GM18520 (cell line): ENCODE results near the gene PADI1.

Experiments
- ATAC-seq: cut with Tn5 transposase; IDR thresholded peaks from one replicate; pipeline ENCODE4 v1.9.1; 2021; ENCODE audit not compliant: unreplicated experiment

Gene PADI1

DNA sequence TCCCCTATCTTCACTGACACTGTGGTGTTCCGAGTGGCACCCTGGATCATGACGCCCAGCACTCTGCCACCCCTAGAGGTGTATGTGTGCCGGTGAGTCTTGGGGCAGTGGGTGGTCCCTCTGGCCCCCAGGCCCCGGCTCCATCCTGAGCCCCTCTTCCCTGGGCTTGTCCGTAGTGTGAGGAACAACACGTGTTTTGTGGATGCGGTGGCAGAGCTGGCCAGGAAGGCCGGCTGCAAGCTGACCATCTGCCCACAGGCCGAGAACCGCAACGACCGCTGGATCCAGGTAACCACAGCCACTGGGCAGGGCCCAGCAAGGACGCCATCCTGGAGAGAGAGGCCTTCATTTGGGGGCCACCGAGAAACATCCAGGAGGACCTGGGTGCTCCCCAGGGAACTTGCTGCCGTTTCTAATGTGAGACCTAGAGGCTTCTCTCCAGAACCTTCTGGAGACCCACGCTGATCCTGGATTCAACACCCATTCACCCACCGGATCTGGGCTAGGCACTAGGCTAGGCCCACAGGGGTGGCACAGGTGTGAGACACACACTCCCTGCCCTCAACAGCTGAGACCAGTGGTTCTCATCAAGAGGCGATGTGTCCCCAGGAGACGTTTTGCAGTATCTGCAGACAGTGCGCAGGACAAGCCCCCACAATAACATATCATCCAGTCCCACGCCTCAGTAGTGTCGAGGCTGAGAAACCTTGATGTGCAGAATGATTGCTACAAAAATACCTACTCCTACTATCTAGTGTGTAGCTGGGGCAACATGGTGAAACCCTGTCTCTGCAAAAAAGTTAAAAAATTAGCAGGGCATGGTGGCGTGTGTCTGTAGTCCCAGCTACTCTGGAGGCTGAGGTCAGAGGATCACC is 66.2 kb downstream of the PADI1 start:
- no peak for ATAC-seq

DNA sequence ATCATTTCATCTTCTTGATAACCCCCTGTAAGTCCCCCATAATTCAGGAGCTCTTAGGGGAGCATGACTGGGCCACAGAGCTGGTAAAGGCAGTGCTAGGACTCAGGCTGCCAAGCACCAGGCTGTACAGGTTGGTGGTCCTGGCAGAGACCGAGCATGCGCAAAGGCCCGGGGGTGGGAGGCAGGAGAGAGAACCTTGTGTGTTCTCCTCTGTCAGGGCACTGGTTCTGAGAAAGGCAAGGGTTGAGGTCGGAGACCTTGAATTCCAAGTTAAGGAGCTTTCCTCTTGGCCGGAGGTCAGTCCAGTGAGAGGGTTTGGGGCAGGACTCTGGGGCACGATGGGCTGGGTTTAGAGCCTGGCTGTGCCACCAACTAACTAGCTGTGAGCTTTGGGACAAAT is 67.1 kb downstream of the PADI1 start:
- ATAC-seq = no peak

GRCh38 chr1:17272646-17273045 is 67.7 kb downstream of the PADI1 start:
- ATAC-seq = no peak

GRCh38 chr1:17273096-17273495 is 68.2 kb downstream of the PADI1 start:
- ATAC-seq = no peak

DNA sequence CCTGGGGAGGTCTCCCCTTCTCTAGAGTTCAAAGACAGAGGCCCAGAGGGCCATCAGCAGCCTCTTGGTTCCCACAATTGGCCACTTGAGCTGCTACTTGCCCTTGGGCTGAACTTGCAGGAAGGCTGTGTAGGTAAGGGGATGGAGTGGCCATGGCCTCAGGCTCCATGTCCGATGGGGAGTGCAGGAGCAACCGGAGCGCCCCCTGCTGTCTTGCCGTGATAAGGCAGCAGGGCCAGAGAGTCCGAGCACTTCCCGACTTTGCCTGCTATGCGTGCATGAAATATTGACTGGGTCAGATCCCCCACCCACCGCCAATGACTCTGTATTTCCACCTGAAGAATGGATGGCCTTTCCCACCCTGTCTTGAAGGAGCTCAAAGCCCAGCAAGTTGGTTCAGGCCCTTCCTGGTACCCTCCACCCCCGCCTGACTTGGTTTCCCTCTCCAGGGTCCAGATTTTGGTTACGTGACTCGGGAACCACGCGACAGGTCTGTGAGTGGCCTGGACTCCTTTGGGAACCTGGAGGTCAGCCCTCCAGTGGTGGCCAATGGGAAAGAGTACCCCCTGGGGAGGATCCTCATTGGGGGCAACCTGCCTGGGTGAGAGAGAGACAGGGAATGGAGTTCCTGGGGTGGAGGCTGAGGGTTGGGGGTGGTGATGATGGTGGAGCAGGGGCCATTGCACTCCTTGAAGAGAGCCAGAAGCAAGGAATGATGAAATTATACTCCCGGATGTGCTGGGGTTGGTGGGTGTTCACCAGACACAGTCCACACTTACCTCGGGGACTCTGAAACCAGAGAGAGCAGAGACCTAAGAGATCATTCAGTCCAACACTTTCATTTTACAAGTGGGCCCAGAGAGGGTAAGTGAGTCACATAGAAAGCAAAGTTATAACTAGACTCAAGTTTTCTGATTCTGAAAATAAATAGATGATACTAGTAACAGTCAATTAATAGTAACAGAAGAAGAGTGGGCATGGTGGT is 69.5 kb downstream of the PADI1 start:
- ATAC-seq = no peak

DNA sequence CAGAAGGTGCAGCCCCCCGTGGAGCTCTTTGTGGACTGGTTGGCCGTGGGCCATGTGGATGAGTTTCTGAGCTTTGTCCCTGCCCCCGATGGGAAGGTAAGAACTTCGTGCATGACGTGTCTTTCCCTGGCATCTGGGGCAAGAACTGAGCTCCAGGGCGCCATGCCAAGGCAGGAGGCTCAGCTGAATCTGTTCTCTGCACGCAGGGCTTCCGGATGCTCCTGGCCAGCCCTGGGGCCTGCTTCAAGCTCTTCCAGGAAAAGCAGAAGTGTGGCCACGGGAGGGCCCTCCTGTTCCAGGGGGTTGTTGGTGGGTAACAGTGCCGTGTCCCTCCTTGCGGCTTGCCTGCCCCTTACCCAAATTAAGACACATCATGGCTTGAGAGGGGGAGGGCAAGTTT is 71.6 kb downstream of the PADI1 start:
- no peak for ATAC-seq

- no peak for ATAC-seq
These were observed 72.7 kb downstream of the PADI1 start for GRCh38 chr1:17277511-17278159.

- ATAC-seq = no peak
These were observed 74.3 kb downstream of the PADI1 start for GRCh38 chr1:17278996-17279830.

DNA sequence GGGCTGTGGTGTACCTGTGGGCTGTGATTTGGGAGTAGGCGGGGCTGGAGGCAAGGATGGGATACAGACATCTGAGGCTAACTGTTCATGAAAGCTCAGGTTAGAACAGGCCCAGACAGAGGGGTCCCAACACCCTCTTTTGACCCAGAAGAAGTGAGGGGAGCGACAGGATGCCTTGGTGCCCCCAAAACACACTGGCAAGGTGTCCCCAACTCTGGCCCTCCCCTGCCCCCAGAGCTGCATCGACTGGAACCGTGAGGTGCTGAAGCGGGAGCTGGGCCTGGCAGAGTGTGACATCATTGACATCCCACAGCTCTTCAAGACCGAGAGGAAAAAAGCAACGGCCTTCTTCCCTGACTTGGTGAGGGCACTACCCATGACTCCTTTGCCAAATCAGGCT is 75.5 kb downstream of the PADI1 start:
- ATAC-seq = no peak

DNA sequence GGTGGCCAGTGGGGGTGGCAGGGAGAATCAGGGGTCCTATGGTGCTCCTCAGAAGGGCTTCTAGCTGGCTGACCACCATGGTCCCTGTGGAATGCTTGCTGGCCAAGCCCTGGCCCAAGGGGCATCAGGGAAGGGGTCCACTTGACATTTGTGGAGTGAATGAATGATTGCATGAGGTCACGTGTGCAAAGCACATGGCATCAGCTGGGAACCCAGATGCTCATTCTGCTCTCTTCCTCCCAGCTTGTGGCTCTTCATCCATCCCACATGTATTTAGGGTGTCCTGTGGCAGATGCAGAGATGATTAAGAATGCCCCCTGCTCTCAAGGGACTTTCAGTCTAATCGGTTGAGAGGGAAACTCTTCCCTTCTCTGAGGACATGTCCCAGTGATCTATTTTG is 76.0 kb downstream of the PADI1 start:
- no peak for ATAC-seq

DNA sequence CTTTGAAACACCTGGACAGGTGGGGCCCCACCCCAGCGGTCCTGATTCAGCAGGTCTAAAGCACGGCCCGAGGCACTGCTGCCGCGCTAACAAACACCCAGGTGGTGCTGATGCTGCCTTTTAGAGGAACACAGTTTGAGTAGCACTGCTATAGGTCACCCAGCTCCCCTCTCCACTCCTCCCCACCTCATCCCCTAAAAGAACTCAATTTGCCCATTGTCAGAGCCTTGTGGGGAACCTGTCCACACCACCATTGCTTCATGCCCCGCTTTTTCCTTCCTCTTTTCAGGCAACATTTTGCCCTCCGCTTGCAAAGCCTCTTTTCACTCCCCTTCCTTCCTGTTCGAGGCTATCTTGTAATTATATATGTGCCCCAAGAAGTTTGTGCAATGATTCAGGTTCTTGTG is 76.8 kb downstream of the PADI1 start:
- ATAC-seq = no peak

DNA sequence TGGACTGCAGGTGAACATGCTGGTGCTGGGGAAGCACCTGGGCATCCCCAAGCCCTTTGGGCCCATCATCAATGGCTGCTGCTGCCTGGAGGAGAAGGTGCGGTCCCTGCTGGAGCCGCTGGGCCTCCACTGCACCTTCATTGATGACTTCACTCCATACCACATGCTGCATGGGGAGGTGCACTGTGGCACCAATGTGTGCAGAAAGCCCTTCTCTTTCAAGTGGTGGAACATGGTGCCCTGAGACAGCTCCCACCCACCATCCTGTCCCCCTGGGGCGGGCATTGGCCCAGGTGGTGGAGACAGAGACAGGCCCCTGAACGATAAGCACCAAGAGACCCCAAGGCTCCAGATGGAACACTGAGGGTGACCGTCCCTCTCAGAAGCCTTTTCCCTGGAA is 77.9 kb downstream of the PADI1 start:
- ATAC-seq = no peak

DNA sequence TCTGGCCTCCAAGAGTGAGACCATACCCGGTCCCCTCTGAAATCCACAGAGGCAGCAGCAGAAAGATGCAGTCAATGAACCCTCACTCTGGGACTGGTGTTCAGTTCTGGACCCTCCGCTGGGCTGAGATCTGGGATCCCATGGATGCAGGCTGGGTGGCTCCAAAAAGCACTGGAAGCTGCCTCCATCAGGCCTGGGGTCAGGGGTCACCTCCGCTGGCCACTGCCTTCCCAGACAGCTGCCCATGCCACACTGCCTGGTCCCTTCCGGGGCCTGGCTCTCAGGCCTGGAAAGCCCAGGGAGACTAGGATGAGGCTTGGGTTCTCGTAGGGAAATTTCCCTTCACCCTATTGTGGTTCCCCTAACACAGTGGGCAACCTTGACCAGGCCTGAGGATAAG is 81.7 kb downstream of the PADI1 start:
- no peak for ATAC-seq

- no peak for ATAC-seq
These were observed 82.3 kb downstream of the PADI1 start for GRCh38 chr1:17287130-17287776.

DNA sequence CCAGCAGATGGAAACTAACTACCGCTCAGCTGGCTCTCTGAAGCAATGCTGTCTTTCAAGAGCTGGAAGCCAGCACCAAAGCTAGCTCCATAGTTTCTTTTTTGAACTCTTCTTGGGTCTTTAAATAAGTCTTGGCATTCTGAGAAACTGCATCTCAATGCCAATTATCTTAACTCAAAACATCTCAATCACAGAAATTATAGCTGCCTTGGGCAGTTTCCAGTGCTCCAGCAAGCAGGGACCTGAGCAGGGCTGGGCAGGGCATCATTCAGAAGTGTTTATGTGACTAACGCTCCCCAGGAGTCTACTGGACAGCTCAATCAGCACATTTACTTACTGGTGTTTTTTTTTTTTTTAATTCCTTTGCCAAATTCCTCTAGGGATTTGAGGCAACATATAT is 84.8 kb downstream of the PADI1 start:
- no peak for ATAC-seq

- no peak for ATAC-seq
These were observed 85.6 kb downstream of the PADI1 start for GRCh38 chr1:17290553-17290952.

- no peak for ATAC-seq
These were observed 87.6 kb downstream of the PADI1 start for GRCh38 chr1:17292299-17293160.

DNA sequence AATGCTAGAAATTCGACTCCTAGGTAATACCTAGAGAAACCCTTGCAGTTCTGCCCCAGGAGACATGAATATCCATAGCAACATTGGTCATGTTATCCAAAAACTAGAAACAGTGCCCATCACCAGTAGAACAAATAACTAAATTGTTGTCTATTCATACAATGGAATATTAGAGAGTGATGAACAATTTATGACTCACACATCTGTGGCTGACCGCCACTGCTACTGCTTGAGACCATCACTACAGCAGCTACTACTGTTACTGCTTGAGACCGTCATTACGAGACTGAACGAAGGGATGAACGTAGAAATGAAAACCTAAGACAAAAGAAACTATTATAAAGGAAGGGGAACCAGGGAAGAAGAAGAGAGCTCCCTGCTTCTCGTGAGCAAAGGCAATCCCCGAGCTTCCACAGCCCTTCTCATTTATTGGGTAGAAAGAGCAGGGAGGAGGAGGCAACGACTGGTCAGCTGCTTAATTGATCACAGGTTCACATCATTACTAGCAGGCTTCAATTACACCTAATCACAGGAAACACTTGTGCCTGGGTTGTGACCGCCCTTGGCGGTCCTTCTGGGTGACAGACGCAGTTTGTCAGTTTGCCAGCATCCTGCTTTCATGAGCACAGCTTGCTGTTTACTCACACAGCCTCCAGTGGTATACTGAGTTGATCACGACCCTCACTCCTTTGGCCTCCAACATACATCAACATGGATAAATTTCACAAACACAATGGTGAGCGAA is 88.9 kb downstream of the PADI1 start:
- ATAC-seq = no peak
